CD4-positive, alpha-beta T cell (primary cell): Measurements from ENCODE around the gene ARNT2. TPM values are rescaled to one million over a fixed set of nuclear protein-coding genes. Genes with fewer than 3 reads are reported as not detected.

ENCODE experiments used
- ATAC-seq: fragments of 200-7000 bp; cut with Tn5 transposase; one replicate; pipeline ENCODE4 v1.10.0; 2022; ENCODE audit warnings: mild to moderate bottlenecking; ENCODE audit not compliant: poor library complexity
- CTCF ChIA-PET: fragments of 350-600 bp; sonication (Branson Sonifier 250); formaldehyde crosslinking; loops from one replicate; lab custom pipeline; 2021; ENCODE audit warnings: antibody characterized with exemption, inconsistent platforms; lab: Charles Lee
- POLR2A ChIA-PET: fragments of 350-600 bp; sonication (Branson Sonifier 250); formaldehyde crosslinking; loops from one replicate; lab custom pipeline; 2021; ENCODE audit warnings: antibody characterized with exemption, inconsistent platforms; lab: Charles Lee
- DNase-seq, 14 experiments: peaks; one replicate each; pipeline ENCODE4 v3.0.0-alpha.2; 2013 to 2020; ENCODE audit warnings: mixed read lengths in 2 of 14
- H3K27ac ChIP-seq, 2 donors: one replicate each; pipeline versions ENCODE4 v1.5.1 to v1.7.0; 2013; ENCODE audit warnings: low read length in 2 of 2, low read depth in 1 of 2, mild to moderate bottlenecking in 1 of 2
- H3K27me3 ChIP-seq, 2 experiments: 1 replicate in 1 of 2; 2 replicates in 1 of 2; pipeline versions ENCODE4 v1.6.1 to v1.7.0; 2013; ENCODE audit warnings: low read length in 2 of 2, control low read depth in 1 of 2, mild to moderate bottlenecking in 1 of 2, moderate library complexity in 1 of 2; ENCODE audit not compliant: insufficient read depth in 2 of 2, control insufficient read depth in 1 of 2
- H3K36me3 ChIP-seq: one replicate; pipeline ENCODE4 v1.6.1; 2013; ENCODE audit warnings: low read length, control low read depth; ENCODE audit not compliant: insufficient read depth
- H3K4me1 ChIP-seq: one replicate; pipeline ENCODE4 v1.6.1; 2013; ENCODE audit warnings: low read length, control low read depth; ENCODE audit not compliant: insufficient read depth
- H3K4me3 ChIP-seq: one replicate; pipeline ENCODE4 v1.5.1; 2013; ENCODE audit warnings: mild to moderate bottlenecking, low read length, moderate library complexity
- H3K9me3 ChIP-seq, 2 experiments: 1 replicate in 1 of 2; 2 replicates in 1 of 2; pipeline versions ENCODE4 v1.6.1 to v1.7.0; 2013; ENCODE audit warnings: low read length in 2 of 2, mild to moderate bottlenecking in 2 of 2, control low read depth in 1 of 2, moderate library complexity in 1 of 2; ENCODE audit not compliant: control insufficient read depth in 1 of 2, insufficient read depth in 1 of 2
- H3K27ac Mint-ChIP-seq: one replicate; pipeline ENCODE4 v1.8.0; 2020; ENCODE audit warnings: mixed read lengths
- H3K27me3 Mint-ChIP-seq: one replicate; pipeline ENCODE4 v1.8.0; 2021; ENCODE audit warnings: mixed read lengths
- H3K36me3 Mint-ChIP-seq: one replicate; pipeline ENCODE4 v1.8.0; 2021; ENCODE audit warnings: low read depth, mixed read lengths
- H3K4me1 Mint-ChIP-seq: one replicate; pipeline ENCODE4 v1.8.0; 2021; ENCODE audit warnings: low read depth, mixed read lengths
- H3K4me3 Mint-ChIP-seq: one replicate; pipeline ENCODE4 v1.8.0; 2020; ENCODE audit warnings: mild to moderate bottlenecking, mixed read lengths
- H3K9me3 Mint-ChIP-seq: one replicate; pipeline ENCODE4 v1.8.0; 2020; ENCODE audit warnings: mixed read lengths
- CTCF ChIP-seq: fragments of 200-600 bp; IDR thresholded peaks from one replicate; pipeline ENCODE4 v1.8.0; 2022; ENCODE audit warnings: antibody characterized with exemption, mild to moderate bottlenecking
- intact Hi-C, 2 experiments: fragments of 100-400 bp; cut with DNase I in 1 of 2; cut with micrococcal nuclease in 1 of 2; formaldehyde crosslinking; loops; one replicate each; pipeline versions ENCODE4 v1.15.1 to v1.9.0; 2023 to 2025; cut with DNase I, micrococcal nuclease
- total RNA-seq, 174 experiments: library from RNA in 2 of 174; stranded (reverse) in 2 of 174; gene quantifications; one replicate each; pipeline ENCODE4 v1.2.3 and lab custom pipeline; 2021 to 2026

The ARNT2 gene
- total RNA-seq, 2 experiments from 2014 or later = not detected

- Histone ChIP-seq H3K27ac (no peak overlapping the region), H3K9me3 (no peaks in the 10 kb centered on the region), H3K36me3 (no peaks in the 10 kb centered on the region), H3K27me3 (peaks cover 0 to 15% of the 10 kb centered on the region in 2 experiments), H3K4me3 (no peak overlapping the region), H3K4me1 (no peaks in the 10 kb centered on the region)
- no peak overlapping the region for H3K27ac Mint-ChIP-seq
- intact Hi-C loops = loop anchor here in 1 of 2 experiments (5.0 kb wide), 1 partner anchor 212 kb away; the partner anchor contains the start of gene CEMIP
- ATAC-seq = no peak
- ChIA-PET POLR2A (no interaction called here), CTCF (no interaction called here)
- H3K9me3 Mint-ChIP-seq = no peaks in the 10 kb centered on the region
- no peaks in the 10 kb centered on the region for H3K4me1 Mint-ChIP-seq
- TF ChIP-seq CTCF = no peak
- no peak overlapping the region for H3K4me3 Mint-ChIP-seq
- DNase-seq = no peak
- H3K27me3 Mint-ChIP-seq = peaks cover 28% of the 10 kb centered on the region
- H3K36me3 Mint-ChIP-seq = no peaks in the 10 kb centered on the region
Observed at GRCh38 chr15:80565398-80565797, 161.2 kb downstream of the ARNT2 start.

DNA sequence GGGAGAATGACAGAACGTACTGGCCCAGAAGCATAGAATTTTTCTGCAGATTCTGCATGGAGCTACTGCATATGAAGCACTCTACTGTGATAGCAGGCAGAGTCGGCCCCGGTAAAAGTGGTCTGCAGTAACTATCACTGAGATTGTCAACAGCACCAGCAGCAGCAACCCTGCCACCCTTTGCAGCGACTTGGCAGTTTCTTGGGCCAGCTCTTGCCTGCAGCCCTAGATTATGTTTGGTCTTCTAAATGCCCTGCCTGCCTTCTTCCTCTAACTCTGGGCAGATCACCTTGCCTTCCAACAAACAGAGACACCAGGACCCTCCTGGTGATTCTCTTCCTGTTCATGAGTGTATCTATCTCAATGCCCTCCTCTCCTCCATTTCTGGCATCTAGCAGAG, 161.8 kb downstream of the ARNT2 start:
- Mint-ChIP-seq H3K27ac (no peak overlapping the region), H3K4me3 (no peak overlapping the region), H3K36me3 (no peaks in the 10 kb centered on the region), H3K27me3 (peaks cover 28% of the 10 kb centered on the region), H3K9me3 (no peaks in the 10 kb centered on the region), H3K4me1 (no peaks in the 10 kb centered on the region)
- Histone ChIP-seq H3K4me3 (no peak overlapping the region), H3K36me3 (no peaks in the 10 kb centered on the region), H3K27ac (no peak overlapping the region), H3K9me3 (no peaks in the 10 kb centered on the region), H3K4me1 (no peaks in the 10 kb centered on the region), H3K27me3 (peaks cover 0 to 15% of the 10 kb centered on the region in 2 experiments)
- ChIA-PET CTCF (no interaction called here), POLR2A (no interaction called here)
- DNase-seq (no peak), ATAC-seq (no peak)
- intact Hi-C loops = loop anchor here (2.0 to 5.0 kb wide), 2 partner anchors 211 to 405 kb away; partner anchors contain the start of gene CEMIP (in 1 of the 2)
- no peak for TF ChIP-seq CTCF

DNA sequence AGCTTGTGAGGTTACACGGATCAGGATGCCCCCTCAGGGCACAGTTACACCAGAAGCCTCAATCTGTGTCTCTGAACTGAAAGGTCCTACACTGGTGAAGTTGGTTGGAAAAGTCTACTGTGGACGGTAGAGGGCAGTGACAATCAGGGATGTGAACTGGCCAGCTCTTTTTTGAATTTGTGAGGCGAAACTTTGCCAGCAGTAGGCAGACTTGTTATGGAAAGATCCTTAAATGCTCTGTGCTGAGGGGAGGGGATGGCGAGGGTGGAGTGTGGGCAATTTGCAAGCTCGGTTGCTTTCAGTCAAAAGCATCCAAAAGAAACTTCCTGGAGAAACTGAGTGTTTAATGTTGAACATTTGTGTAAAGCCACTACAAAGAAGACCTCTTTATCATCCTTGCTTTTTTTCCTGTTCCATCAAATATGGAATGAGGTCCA, 163.6 kb downstream of the ARNT2 start:
- Histone ChIP-seq H3K4me1 (no peaks in the 10 kb centered on the region), H3K27ac (no peak overlapping the region), H3K27me3 (peaks cover 0 to 15% of the 10 kb centered on the region in 2 experiments), H3K36me3 (no peaks in the 10 kb centered on the region), H3K4me3 (no peak overlapping the region), H3K9me3 (no peaks in the 10 kb centered on the region)
- ChIA-PET POLR2A (no interaction called here), CTCF (interaction anchor here (0.5 to 1.6 kb wide), 3 partner anchors 17 to 403 kb away, joined by 3 to 8 read pairs (median 3); no protein-coding TSS in a partner anchor)
- intact Hi-C loops = loop anchor here (2.0 to 5.0 kb wide), 2 partner anchors 210 to 403 kb away; partner anchors contain the start of gene CEMIP (in 1 of the 2)
- Mint-ChIP-seq H3K9me3 (no peaks in the 10 kb centered on the region), H3K4me1 (no peaks in the 10 kb centered on the region), H3K4me3 (no peak overlapping the region), H3K27ac (no peak overlapping the region), H3K27me3 (peaks cover 20% of the 10 kb centered on the region), H3K36me3 (no peaks in the 10 kb centered on the region)
- ATAC-seq (no peak), DNase-seq (peak in 4 of 14 experiments; percentile 8 to 40 (median 35))
- no peak for TF ChIP-seq CTCF
